HL-60 (cell line): ENCODE results near the gene MYO10.

Experiments
- DNase-seq, 2 experiments: peaks; one replicate each; pipeline ENCODE4 v3.0.0-alpha.2; 2010 to 2020; ENCODE audit warnings: low read depth in 1 of 2, low spot score in 1 of 2
- H3K27ac ChIP-seq: fragments of 250-450 bp; sonication (Bioruptor Pico); replicated peaks from 2 replicates; pipeline ENCODE4 v1.5.1; 2020; ENCODE audit warnings: mild to moderate bottlenecking, moderate library complexity
- H3K27me3 ChIP-seq: fragments of 250-450 bp; sonication (Bioruptor Pico); 2 replicates; pipeline ENCODE4 v1.5.1; 2021; ENCODE audit warnings: mild to moderate bottlenecking, moderate library complexity; ENCODE audit not compliant: insufficient read depth, poor library complexity, severe bottlenecking
- H3K4me3 ChIP-seq: replicated peaks from 2 replicates; pipeline ENCODE4 v1.5.1; 2011; ENCODE audit warnings: mild to moderate bottlenecking, control low read depth, low read length; ENCODE audit not compliant: insufficient read depth
- CTCF ChIP-seq: IDR thresholded peaks from one replicate; pipeline ENCODE4 v1.5.1; 2011; ENCODE audit warnings: low read length, control low read depth, inconsistent platforms; ENCODE audit not compliant: insufficient read depth
- GABPA ChIP-seq: IDR thresholded peaks from 2 replicates; pipeline ENCODE4 v1.6.1; 2012; ENCODE audit warnings: low read depth
- POLR2AphosphoS5 ChIP-seq: IDR thresholded peaks from 2 replicates; pipeline ENCODE4 v1.6.1; 2012; ENCODE audit warnings: low read depth
- REST ChIP-seq: IDR thresholded peaks from 2 replicates; pipeline ENCODE4 v1.6.1; 2012; ENCODE audit warnings: low read depth; ENCODE audit not compliant: insufficient replicate concordance
- SPI1 ChIP-seq: IDR thresholded peaks from 2 replicates; pipeline ENCODE4 v1.6.1; 2012; ENCODE audit warnings: low read depth, mild to moderate bottlenecking, borderline replicate concordance

Gene MYO10

GRCh38 chr5:16707168-16707868 lies 228.8 kb downstream of the MYO10 start:
- no peak overlapping the region for H3K27ac ChIP-seq
- TF ChIP-seq SPI1: no peak
- TF ChIP-seq GABPA: no peak
- TF ChIP-seq POLR2AphosphoS5: no peak
- TF ChIP-seq REST: no peak
- TF ChIP-seq CTCF: no peak
- no peaks in the 10 kb centered on the region for H3K27me3 ChIP-seq
- no peak for DNase-seq
- H3K4me3 ChIP-seq: no peak overlapping the region

- Histone ChIP-seq H3K27ac (no peak overlapping the region), H3K4me3 (no peak overlapping the region), H3K27me3 (no peaks in the 10 kb centered on the region)
- TF ChIP-seq POLR2AphosphoS5: no peak
- TF ChIP-seq GABPA: no peak
- no peak for TF ChIP-seq CTCF
- no peak for TF ChIP-seq SPI1
- no peak for TF ChIP-seq REST
- DNase-seq: no peak
Observed at GRCh38 chr5:16704945-16705344, 231.1 kb downstream of the MYO10 start.

- H3K27ac ChIP-seq: no peak overlapping the region
- TF ChIP-seq GABPA: no peak
- no peak for DNase-seq
- H3K4me3 ChIP-seq: no peak overlapping the region
- no peaks in the 10 kb centered on the region for H3K27me3 ChIP-seq
Observed at GRCh38 chr5:16702964-16703363, 233.1 kb downstream of the MYO10 start.

GRCh38 chr5:16701134-16702099 lies 234.7 kb downstream of the MYO10 start:
- no peak overlapping the region for H3K4me3 ChIP-seq
- H3K27ac ChIP-seq: no peak overlapping the region
- TF ChIP-seq CTCF (no peak), POLR2AphosphoS5 (no peak), GABPA (no peak), SPI1 (no peak), REST (no peak)
- no peaks in the 10 kb centered on the region for H3K27me3 ChIP-seq
- no peak for DNase-seq
